Sigmoid colon (tissue), 7 donors: ENCODE measurements around the gene TBC1D10A. TPM values are rescaled to one million over a fixed set of nuclear protein-coding genes. Genes with fewer than 3 reads are reported as not detected.
A peak's percentile ranks its signal among the peaks of the same experiment; 100 is the strongest.

Experiments used
- DNase-seq: peaks from one replicate; pipeline ENCODE4 v3.0.0-alpha.2; 2019
- H3K27ac ChIP-seq, 4 donors: fragments of 200-600 bp; sonication (generic); one replicate each; pipeline ENCODE4 v1.5.1; 2016 to 2019; ENCODE audit warnings: mild to moderate bottlenecking in 1 of 4
- H3K27me3 ChIP-seq, 3 donors: fragments of 200-600 bp; sonication (generic); one replicate each; pipeline ENCODE4 v1.5.1; 2019; ENCODE audit warnings: mild to moderate bottlenecking in 1 of 3
- H3K36me3 ChIP-seq, 4 donors: fragments of 200-600 bp; sonication (generic); one replicate each; pipeline ENCODE4 v1.5.1; 2016 to 2019
- H3K4me1 ChIP-seq, 4 donors: fragments of 200-600 bp; sonication (generic); one replicate each; pipeline ENCODE4 v1.5.1; 2017 to 2019
- H3K4me3 ChIP-seq, 4 donors: fragments of 200-600 bp; sonication (generic); one replicate each; pipeline ENCODE4 v1.5.1; 2017 to 2019; ENCODE audit warnings: mild to moderate bottlenecking in 2 of 4, moderate library complexity in 1 of 4
- H3K9me3 ChIP-seq, 4 donors: fragments of 200-600 bp in 3 of 4; sonication (generic) in 3 of 4; one replicate each; pipeline versions ENCODE4 v1.5.1 to v1.6.1; 2013 to 2019
- CTCF ChIP-seq, 4 experiments: fragments of 450-650 bp in 3 of 4; fragments of 200-600 bp in 1 of 4; IDR thresholded peaks; one replicate each; pipeline ENCODE4 v1.5.1; 2016 to 2019; ENCODE audit warnings: antibody characterized with exemption in 4 of 4, mild to moderate bottlenecking in 3 of 4, moderate library complexity in 2 of 4
- EP300 ChIP-seq, 4 donors: sonication (generic); formaldehyde crosslinking; IDR thresholded peaks; one replicate each; pipeline ENCODE4 v1.6.1; 2017; ENCODE audit warnings: antibody characterized with exemption in 4 of 4
- POLR2A ChIP-seq, 2 donors: fragments of 450-650 bp; IDR thresholded peaks; one replicate each; pipeline ENCODE4 v1.6.1; 2016; ENCODE audit warnings: antibody characterized with exemption in 2 of 2, mild to moderate bottlenecking in 2 of 2, moderate library complexity in 2 of 2
- POLR2AphosphoS5 ChIP-seq, 4 donors: sonication (generic); formaldehyde crosslinking; IDR thresholded peaks; one replicate each; pipeline ENCODE4 v1.6.1; 2017; ENCODE audit warnings: antibody characterized with exemption in 4 of 4
- whole genome bisulfite sequencing, 2 donors: extraction: QIAGEN DNeasy Blood & Tissue Kit; methylation state at CpG; one replicate each; pipeline ENCODE4 v1.1.7; 2013; 5-methylcytosine and 5-hydroxymethylcytosine counted together
- intact Hi-C: fragments of 100-400 bp; cut with DNase I; formaldehyde crosslinking; loops from one replicate; pipeline ENCODE4 v1.15.1; 2023
- polyA plus RNA-seq, 3 donors: library from polyadenylated mRNA; stranded (reverse); fragments of 200-250 nt; gene quantifications; one replicate each; pipeline ENCODE4 v1.2.3, GENCODE V29; 2013
- total RNA-seq, 4 donors: library from RNA; depleted of rRNA; stranded (reverse); fragments of >200 nt; gene quantifications; one replicate each; pipeline ENCODE4 v1.1.0, GENCODE V29; 2016
- donor health status: healthy with polysubstance abuse.
- donor health status: Bipolar disorder and iron deficiency.
- donor health status: healthy.

The TBC1D10A gene
- total and polyA plus RNA-seq, 7 donors: 12.5 to 35.4 (median 29.1) TPM

DNA sequence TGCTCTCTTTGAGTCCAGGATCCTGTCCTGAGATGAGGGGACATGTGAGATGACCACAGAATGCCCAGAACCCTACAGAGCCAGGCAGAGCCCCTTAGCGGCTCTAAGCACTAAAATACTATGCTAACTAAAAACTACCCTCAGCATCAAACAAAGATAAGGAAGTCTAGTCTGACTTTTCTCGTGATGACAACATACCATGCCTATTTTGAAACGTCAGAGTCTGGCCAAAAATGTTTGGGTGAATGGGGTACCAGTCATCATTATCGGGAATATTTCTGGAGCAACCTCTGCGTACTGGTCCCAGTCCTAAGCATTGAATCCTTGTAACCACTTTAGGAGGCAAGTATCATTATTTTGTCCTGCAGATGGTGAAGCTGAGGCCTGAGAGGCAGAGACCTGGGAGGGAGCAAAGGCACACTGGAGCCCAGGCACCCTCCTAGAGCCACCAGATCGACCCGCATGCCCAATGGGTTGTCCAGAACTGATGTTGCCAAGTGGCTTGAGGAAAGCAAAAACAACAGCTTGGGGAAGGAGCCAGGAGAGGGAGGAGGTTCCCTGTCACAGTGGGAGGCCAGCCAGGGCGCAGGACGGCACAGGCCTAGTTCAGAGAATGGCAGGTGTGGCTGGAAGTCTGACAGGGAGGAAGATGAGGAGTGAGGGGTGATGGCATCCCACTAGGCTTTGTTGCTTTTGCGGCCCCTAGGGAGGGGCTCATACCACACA is 52.9 kb downstream of the TBC1D10A start:
- no peaks in the 10 kb centered on the region for H3K9me3 ChIP-seq
- WGBS, 2 donors: 76 to 78% methylated on average over 10 of the region's 10 CpGs

DNA sequence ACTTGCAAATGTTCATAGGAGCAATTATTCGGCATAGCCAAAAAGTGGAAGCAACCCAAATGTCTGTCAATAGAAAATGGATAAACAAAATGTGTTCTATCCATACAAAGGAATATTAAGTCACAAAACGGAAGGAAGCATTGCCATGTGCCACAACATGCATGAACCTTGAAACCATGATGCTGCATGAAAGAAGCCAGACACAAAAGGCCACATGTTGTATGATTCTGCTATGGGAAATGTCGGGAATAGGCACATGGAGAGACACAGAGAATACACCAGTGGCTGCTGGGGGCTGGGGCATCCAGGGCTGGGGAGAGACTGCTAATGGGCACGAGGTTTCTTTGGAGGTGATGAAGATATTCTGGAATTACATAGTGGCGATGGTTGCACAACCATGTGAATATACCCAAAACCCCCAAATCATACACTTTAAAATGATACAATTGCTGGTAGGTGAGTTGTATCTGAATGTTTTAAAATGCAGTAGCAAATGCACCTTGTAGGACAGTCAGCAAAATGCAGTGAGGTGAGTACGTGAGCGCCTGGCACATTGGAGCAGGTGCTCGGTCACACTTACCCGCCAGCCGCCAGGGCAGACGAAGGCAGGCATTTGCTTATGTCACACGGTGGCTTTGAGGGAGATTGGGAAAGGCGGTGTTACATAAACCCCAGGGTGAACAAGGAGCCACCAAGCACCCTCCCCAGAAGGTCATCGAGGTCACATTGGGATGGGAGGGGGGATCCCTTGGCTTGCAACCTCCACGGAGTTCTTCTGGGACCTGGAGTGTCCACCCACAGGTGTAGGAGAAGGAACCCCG is 53.8 kb downstream of the TBC1D10A start:
- no peak for DNase-seq
- no peak for TF ChIP-seq POLR2AphosphoS5 (IDR thresholded peaks at IDR 0.05)
- no peak for TF ChIP-seq EP300 (IDR thresholded peaks at IDR 0.05)
- Histone ChIP-seq H3K27ac (no peak overlapping the region), H3K36me3 (no peaks in the 10 kb centered on the region), H3K4me3 (no peak overlapping the region), H3K27me3 (no peaks in the 10 kb centered on the region), H3K4me1 (peaks cover 0 to 10% (median 7%) of the 10 kb centered on the region in 4 donors), H3K9me3 (no peaks in the 10 kb centered on the region)
- intact Hi-C loops: no loop called here
- 83 to 85% methylated on average over 16 of the region's 16 CpGs for WGBS, 2 donors

More for the DNA sequence above, 52.9 kb downstream of the TBC1D10A start:
- no peaks in the 10 kb centered on the region for H3K27me3 ChIP-seq
- no peaks in the 10 kb centered on the region for H3K36me3 ChIP-seq
- H3K27ac ChIP-seq: no peak overlapping the region
- H3K4me1 ChIP-seq: peaks cover 0 to 14% (median 11%) of the 10 kb centered on the region in 4 donors
- no peak overlapping the region for H3K4me3 ChIP-seq
- no peak for TF ChIP-seq CTCF (IDR thresholded peaks at IDR 0.05)
- TF ChIP-seq POLR2A (IDR thresholded peaks at IDR 0.05): no peak
- no peak for TF ChIP-seq POLR2AphosphoS5 (IDR thresholded peaks at IDR 0.05)
- DNase-seq: no peak
- intact Hi-C loops: no loop called here

GRCh38 chr22:30270832-30271231 is 55.9 kb downstream of the TBC1D10A start:
- peak overlapping the region in 2 of 4 donors; percentile 31 to 39 for H3K27ac ChIP-seq
- H3K4me3 ChIP-seq: no peak overlapping the region
- DNase-seq: peak; percentile 87
- no peaks in the 10 kb centered on the region for H3K4me1 ChIP-seq
- intact Hi-C loops: no loop called here
- WGBS, 2 donors: 76 to 90% methylated on average over 16 of the region's 16 CpGs
- H3K27me3 ChIP-seq: no peaks in the 10 kb centered on the region
- TF ChIP-seq CTCF (IDR thresholded peaks at IDR 0.05): no peak
- no peak for TF ChIP-seq POLR2A (IDR thresholded peaks at IDR 0.05)
- peak in 3 of 4 donors; percentile 25 to 48 (median 38) for TF ChIP-seq EP300 (IDR thresholded peaks at IDR 0.05)
- peak in 2 of 4 donors; percentile 48 to 54 for TF ChIP-seq POLR2AphosphoS5 (IDR thresholded peaks at IDR 0.05)
- H3K36me3 ChIP-seq: no peaks in the 10 kb centered on the region
- no peaks in the 10 kb centered on the region for H3K9me3 ChIP-seq

DNA sequence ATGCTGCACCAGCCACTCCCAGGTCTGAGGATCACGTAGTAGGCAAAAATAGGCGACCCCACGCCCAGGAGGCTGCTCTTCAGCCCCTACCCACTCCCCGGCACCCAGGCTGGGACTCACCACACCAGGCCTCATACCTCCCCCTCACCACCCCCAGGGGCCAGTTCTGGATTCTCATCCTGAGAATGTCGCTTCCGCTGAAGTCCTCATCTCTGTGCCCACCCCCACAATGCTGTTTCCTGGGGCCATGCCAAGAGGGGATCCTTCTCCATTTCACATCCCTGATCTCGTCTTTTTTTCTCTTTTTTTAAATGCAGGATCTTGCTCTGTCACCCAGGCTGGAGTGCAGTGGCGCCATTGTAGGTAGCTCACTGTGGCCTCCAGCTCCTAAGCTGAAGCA is 58.4 kb downstream of the TBC1D10A start:
- intact Hi-C loops: no loop called here

More for the DNA sequence above, 58.4 kb downstream of the TBC1D10A start:
- Histone ChIP-seq H3K9me3 (no peaks in the 10 kb centered on the region), H3K27ac (no peak overlapping the region), H3K4me3 (no peak overlapping the region), H3K36me3 (no peaks in the 10 kb centered on the region), H3K4me1 (peaks cover 0 to 3% (median under 1%) of the 10 kb centered on the region in 4 donors), H3K27me3 (no peaks in the 10 kb centered on the region)
- no peak for TF ChIP-seq CTCF (IDR thresholded peaks at IDR 0.05)
- TF ChIP-seq POLR2A (IDR thresholded peaks at IDR 0.05): no peak
- TF ChIP-seq POLR2AphosphoS5 (IDR thresholded peaks at IDR 0.05): no peak
- no peak for TF ChIP-seq EP300 (IDR thresholded peaks at IDR 0.05)
- DNase-seq: no peak
- WGBS, 2 donors: 84 to 87% methylated on average over 8 of the region's 8 CpGs
